A549 (cell line): Measurements from ENCODE around the gene CNP. TPM values are rescaled to one million over a fixed set of nuclear protein-coding genes. Genes with fewer than 3 reads are reported as not detected.

Experiments used
- ATAC-seq, 2 experiments: fragments of 200-7000 bp in 1 of 2; fragments of >200 bp in 1 of 2; cut with Nextera tagmentation in 1 of 2; cut with Tn5 transposase in 1 of 2; 3 replicates each; pipeline versions ENCODE4 v1.8.0 to v1.9.1; 2018 to 2020; ENCODE audit warnings: mild to moderate bottlenecking in 1 of 2, moderate library complexity in 1 of 2
- CTCF ChIA-PET: fragments of 300-600 bp; sonication (Branson Sonifier 250); formaldehyde crosslinking; extraction: SDS; loops from one replicate; lab custom pipeline; 2021; ENCODE audit warnings: antibody characterized with exemption, inconsistent platforms; lab: Yijun Ruan, JAX
- POLR2A ChIA-PET: fragments of 350-600 bp; formaldehyde crosslinking; extraction: SDS; loops from one replicate; lab custom pipeline; 2021; ENCODE audit warnings: antibody characterized with exemption, inconsistent platforms; lab: Yijun Ruan, JAX
- DNase-seq, 2 experiments: peaks; one replicate each; pipeline versions ENCODE4 v3.0.0 to v3.0.0-alpha.2; 2011 to 2016; ENCODE audit warnings: low read depth in 1 of 2, low spot score in 1 of 2
- FAIRE-seq: peaks from 2 replicates; lab custom pipeline; 2011; peaks lifted over from hg19 to GRCh38; lab: Jason Lieb, UNC
- H3K27ac ChIP-seq, 2 experiments: fragments of >200 bp; sonication (Bioruptor Twin); formaldehyde crosslinking; 3 replicates each; pipeline ENCODE4 v1.5.1; 2016 to 2017
- H3K4me1 ChIP-seq: fragments of >200 bp; sonication (Bioruptor Twin); formaldehyde crosslinking; 3 replicates; pipeline ENCODE4 v1.6.1; 2016
- H3K4me2 ChIP-seq: fragments of >200 bp; sonication (Bioruptor Twin); formaldehyde crosslinking; 3 replicates; pipeline ENCODE4 v1.6.1; 2016
- H3K4me3 ChIP-seq: fragments of >200 bp; sonication (Bioruptor Twin); formaldehyde crosslinking; 3 replicates; pipeline ENCODE4 v1.5.1; 2016
- H3K9me3 ChIP-seq: fragments of >200 bp; sonication (Bioruptor Twin); formaldehyde crosslinking; 3 replicates; pipeline ENCODE4 v1.6.1; 2016
- CBX2 ChIP-seq: fragments of 200-600 bp; sonication (generic); IDR thresholded peaks from 2 replicates; pipeline ENCODE4 v1.6.1; 2016; ENCODE audit warnings: low read depth, mild to moderate bottlenecking, borderline replicate concordance
- CBX8 ChIP-seq: fragments of 200-600 bp; sonication (generic); IDR thresholded peaks from 2 replicates; pipeline ENCODE4 v1.6.1; 2016
- CEBPB ChIP-seq, 2 experiments: fragments of >200 bp in 1 of 2; sonication (Bioruptor Twin) in 1 of 2; formaldehyde crosslinking in 1 of 2; IDR thresholded peaks; 2 replicates each; pipeline ENCODE4 v1.6.1; 2012 to 2016
- CHD2 ChIP-seq: fragments of 150-350 bp; IDR thresholded peaks from 2 replicates; pipeline ENCODE4 v1.6.1; 2014; ENCODE audit warnings: low read length; ENCODE audit not compliant: partially characterized antibody
- CTCF ChIP-seq: fragments of >200 bp; sonication (Bioruptor Twin); formaldehyde crosslinking; IDR thresholded peaks from 3 replicates; pipeline ENCODE4 v1.5.1; 2016
- EHMT2 ChIP-seq: fragments of 200-600 bp; sonication (generic); IDR thresholded peaks from 2 replicates; pipeline ENCODE4 v1.6.1; 2016; ENCODE audit warnings: antibody characterized with exemption, low read depth, mild to moderate bottlenecking, moderate library complexity
- FOSL2 ChIP-seq, 2 experiments: fragments of 450-650 bp in 1 of 2; fragments of >200 bp in 1 of 2; sonication (Bioruptor Twin) in 1 of 2; formaldehyde crosslinking; IDR thresholded peaks; 2 replicates each; pipeline versions ENCODE4 v1.5.0 to v1.6.1; 2016 to 2020; ENCODE audit warnings: mild to moderate bottlenecking in 1 of 2, moderate library complexity in 1 of 2
- FOXS1 ChIP-seq: fragments of 250-450 bp; sonication (Bioruptor Pico); IDR thresholded peaks from 2 replicates; pipeline ENCODE4 v1.5.0; 2020; ENCODE audit warnings: mild to moderate bottlenecking, moderate library complexity
- HDAC2 ChIP-seq: fragments of 200-600 bp; sonication (generic); IDR thresholded peaks from 2 replicates; pipeline ENCODE4 v1.6.1; 2016
- HES2 ChIP-seq: fragments of >200 bp; sonication (Bioruptor Twin); formaldehyde crosslinking; IDR thresholded peaks from 2 replicates; pipeline ENCODE4 v1.6.1; 2016
- HOXA7 ChIP-seq: fragments of 250-450 bp; sonication (Bioruptor Pico); IDR thresholded peaks from 2 replicates; pipeline ENCODE4 v1.5.0; 2020; ENCODE audit warnings: mild to moderate bottlenecking, moderate library complexity
- HOXB13 ChIP-seq: fragments of 250-450 bp; sonication (Bioruptor Pico); IDR thresholded peaks from 2 replicates; pipeline ENCODE4 v1.5.0; 2020; ENCODE audit warnings: low read depth, mild to moderate bottlenecking, moderate library complexity
- JUN ChIP-seq, 2 experiments: fragments of >200 bp; sonication (Bioruptor Twin); formaldehyde crosslinking; IDR thresholded peaks; 2 replicates in 1 of 2; 3 replicates in 1 of 2; pipeline ENCODE4 v1.6.1; 2016 to 2017
- KDM1A ChIP-seq: fragments of 200-600 bp; sonication (generic); IDR thresholded peaks from 2 replicates; pipeline ENCODE4 v1.6.1; 2016; ENCODE audit warnings: low read depth, mild to moderate bottlenecking
- KDM5A ChIP-seq: fragments of 200-600 bp; sonication (generic); IDR thresholded peaks from 2 replicates; pipeline ENCODE4 v1.6.1; 2016; ENCODE audit warnings: antibody characterized with exemption, mild to moderate bottlenecking
- MAFK ChIP-seq: fragments of 450-650 bp; IDR thresholded peaks from 2 replicates; pipeline ENCODE4 v1.6.1; 2014; ENCODE audit not compliant: partially characterized antibody
- MAX ChIP-seq: IDR thresholded peaks from 2 replicates; pipeline ENCODE4 v1.6.1; 2012
- NFE2L2 ChIP-seq: fragments of 150-350 bp; conservative IDR thresholded peaks from 2 replicates; pipeline ENCODE4 v1.6.1; 2014; ENCODE audit warnings: low read length
- NR3C1 ChIP-seq: fragments of >200 bp; sonication (Bioruptor Twin); formaldehyde crosslinking; IDR thresholded peaks from 3 replicates; pipeline ENCODE4 v1.6.1; 2017
- PHF8 ChIP-seq: fragments of 200-600 bp; sonication (generic); IDR thresholded peaks from 2 replicates; pipeline ENCODE4 v1.6.1; 2016; ENCODE audit warnings: low read depth, mild to moderate bottlenecking, antibody characterized with exemption, moderate library complexity, borderline replicate concordance
- POLR2A ChIP-seq: IDR thresholded peaks from 2 replicates; pipeline ENCODE4 v1.6.1; 2012; ENCODE audit warnings: mild to moderate bottlenecking, low read length
- RARB ChIP-seq: fragments of 250-450 bp; sonication (Bioruptor Pico); IDR thresholded peaks from 2 replicates; pipeline ENCODE4 v1.8.0; 2021; ENCODE audit warnings: mild to moderate bottlenecking, moderate library complexity
- RCOR1 ChIP-seq: fragments of 150-350 bp; IDR thresholded peaks from 2 replicates; pipeline ENCODE4 v1.6.1; 2014; ENCODE audit warnings: antibody characterized with exemption, low read length, low read depth
- REST ChIP-seq: fragments of 200-600 bp; sonication (generic); IDR thresholded peaks from 2 replicates; pipeline ENCODE4 v1.6.1; 2016; ENCODE audit warnings: antibody characterized with exemption, mild to moderate bottlenecking, moderate library complexity
- RFX5 ChIP-seq: fragments of 450-650 bp; IDR thresholded peaks from 2 replicates; pipeline ENCODE4 v1.7.1; 2014; ENCODE audit warnings: antibody characterized with exemption, mild to moderate bottlenecking, moderate library complexity
- SMC3 ChIP-seq: fragments of >200 bp; sonication (Bioruptor Twin); formaldehyde crosslinking; IDR thresholded peaks from 3 replicates; pipeline ENCODE4 v1.6.1; 2018; ENCODE audit warnings: inconsistent platforms
- SREBF2 ChIP-seq: fragments of 450-650 bp; IDR thresholded peaks from 2 replicates; pipeline ENCODE4 v1.6.1; 2014; ENCODE audit warnings: mild to moderate bottlenecking, moderate library complexity
- USF2 ChIP-seq: fragments of 450-650 bp; IDR thresholded peaks from 2 replicates; pipeline ENCODE4 v1.6.1; 2014; ENCODE audit warnings: antibody characterized with exemption
- ZC3H11A ChIP-seq: fragments of 450-650 bp; IDR thresholded peaks from 2 replicates; pipeline ENCODE4 v1.6.1; 2014; ENCODE audit warnings: antibody characterized with exemption, mild to moderate bottlenecking
- ZFP36 ChIP-seq: fragments of 450-650 bp; IDR thresholded peaks from 2 replicates; pipeline ENCODE4 v1.6.1; 2014; ENCODE audit warnings: borderline replicate concordance; ENCODE audit not compliant: partially characterized antibody
- WGBS: methylation state at CpG from one replicate; pipeline ENCODE4 v1.1.6; 2017; ENCODE audit errors: missing lambda C conversion rate; 5-methylcytosine and 5-hydroxymethylcytosine counted together
- polyA plus RNA-seq, 4 experiments: library from polyadenylated mRNA; depleted of rRNA in 3 of 4; stranded (reverse); fragments of >200 nt; fragmentation: RNase III in 1 of 4; extraction: RNeasy Plus Mini Kit Qiagen cat#74134 plus additional on column Dnase treatment in 1 of 4; gene quantifications; 2 replicates in 3 of 4; 3 replicates in 1 of 4; pipeline ENCODE4 v1.2.3, GENCODE V29; 2011 to 2017
- TF ChIP-seq, protein P1 (sequence below): fragments of 150-350 bp; IDR thresholded peaks from 2 replicates; pipeline ENCODE4 v1.6.1; 2014; ENCODE audit warnings: low read depth, mild to moderate bottlenecking, low read length
- TF ChIP-seq, protein P2 (sequence below): fragments of 250-450 bp; sonication (Bioruptor Pico); IDR thresholded peaks from 2 replicates; pipeline ENCODE4 v1.5.0; 2020; ENCODE audit warnings: low read depth, mild to moderate bottlenecking, moderate library complexity

CNP gene
- polyA plus RNA-seq, 2 of the 4 experiments (the other 2 are of a cell fraction), result 38.6 to 113 TPM

DNA sequence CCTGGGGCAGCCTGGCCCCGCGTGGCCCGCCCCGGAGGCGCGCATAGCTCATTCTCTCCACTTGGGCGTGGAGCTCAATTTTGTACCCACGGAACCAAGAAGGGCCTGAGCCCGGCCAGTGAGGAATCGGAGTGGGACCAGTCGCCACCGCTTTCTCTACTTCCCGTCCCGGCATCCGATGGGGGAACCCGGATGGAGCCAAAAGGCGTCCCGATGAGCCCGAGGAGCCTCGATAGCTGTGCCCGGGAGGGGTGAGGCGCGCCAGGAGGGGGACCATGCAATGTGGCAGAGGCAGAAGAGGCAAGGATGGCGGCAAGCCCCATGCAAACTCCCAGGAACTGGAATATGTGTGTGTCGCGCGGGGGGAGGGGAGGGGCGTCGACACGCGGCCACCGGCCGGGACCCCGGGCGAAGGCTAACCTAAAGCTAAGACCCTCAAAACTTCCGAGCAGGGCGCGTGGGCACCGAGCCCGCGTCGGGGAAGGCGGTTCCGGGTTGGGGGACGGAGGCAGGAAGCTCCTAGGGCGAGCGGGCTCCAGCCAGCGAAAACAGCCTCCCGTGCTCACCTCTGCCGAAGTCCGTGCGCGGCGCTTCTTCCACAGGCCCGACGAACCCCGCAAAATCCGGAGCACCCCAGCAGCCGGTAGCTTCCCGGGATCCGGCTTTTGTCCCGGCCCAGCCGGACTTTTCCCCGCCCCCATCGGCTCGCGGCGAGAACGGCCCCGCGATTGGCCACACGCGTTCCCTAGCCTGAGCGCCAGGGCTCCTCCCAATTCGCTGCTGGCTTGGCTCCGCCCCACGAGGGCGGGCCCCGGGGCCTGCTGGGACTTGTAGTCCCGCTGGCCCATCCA lies 48.1 kb upstream of the CNP start, which contains the start of gene ACLY:
ACLY (minus strand) TSS at position 638 of the 851 bp plus-strand sequence. CDS start 5,078 bp downstream, outside the sequence.
- POLR2A ChIA-PET, result interaction anchor here (0.6 to 4.2 kb wide), 14 partner anchors 8 to 230 kb away, joined by 3 to 47 read pairs (median 4); partner anchors contain the start of genes CNP, EIF1, JUP and KAT2A
- DNase-seq (peak; percentile 98), ATAC-seq (peak; percentile 39 to 93), FAIRE-seq (no peak)
- Histone ChIP-seq H3K9me3 (no peaks in the 10 kb centered on the region), H3K27ac (peak within 1 kb of the TSS; percentile 93 to 95), H3K4me2 (peak within 1 kb of the TSS; percentile 91), H3K4me3 (peak within 1 kb of the TSS; percentile 94), H3K4me1 (peaks cover 52% of the 10 kb centered on the region)
- CTCF ChIA-PET, result interaction anchor here (0.8 to 11.5 kb wide), 13 partner anchors 8 to 132 kb away, joined by 3 to 111 read pairs (median 4); partner anchors contain the start of genes JUP, ODAD4 and P3H4
- WGBS, result under 1% methylated on average over 24 of the region's 80 CpGs
- TF ChIP-seq KDM1A, result no peak
- no peak for TF ChIP-seq FOSL2 (IDR thresholded peaks at IDR 0.05)
- no peak for TF ChIP-seq FOSL2 (CRISPR knock-in tag; IDR thresholded peaks at IDR 0.05)
- no peak for TF ChIP-seq FOXS1 (CRISPR knock-in tag)
- TF ChIP-seq RFX5, result no peak; the same call in 1 of the 2 replicates
- TF ChIP-seq HES2, result no peak
- TF ChIP-seq CBX2, result no peak
- TF ChIP-seq, protein P1, sequence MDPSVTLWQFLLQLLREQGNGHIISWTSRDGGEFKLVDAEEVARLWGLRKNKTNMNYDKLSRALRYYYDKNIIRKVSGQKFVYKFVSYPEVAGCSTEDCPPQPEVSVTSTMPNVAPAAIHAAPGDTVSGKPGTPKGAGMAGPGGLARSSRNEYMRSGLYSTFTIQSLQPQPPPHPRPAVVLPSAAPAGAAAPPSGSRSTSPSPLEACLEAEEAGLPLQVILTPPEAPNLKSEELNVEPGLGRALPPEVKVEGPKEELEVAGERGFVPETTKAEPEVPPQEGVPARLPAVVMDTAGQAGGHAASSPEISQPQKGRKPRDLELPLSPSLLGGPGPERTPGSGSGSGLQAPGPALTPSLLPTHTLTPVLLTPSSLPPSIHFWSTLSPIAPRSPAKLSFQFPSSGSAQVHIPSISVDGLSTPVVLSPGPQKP, result no peak
- no peak for TF ChIP-seq CEBPB (IDR thresholded peaks at IDR 0.05)
- TF ChIP-seq CHD2, result peak; percentile 21
- TF ChIP-seq HDAC2, result no peak
- peak; percentile 97 for TF ChIP-seq POLR2A
- TF ChIP-seq NR3C1, result no peak
- no peak for TF ChIP-seq HOXB13 (CRISPR knock-in tag)
- no peak for TF ChIP-seq EHMT2
- peak; percentile 76 for TF ChIP-seq PHF8
- TF ChIP-seq ZC3H11A, result no peak
- no peak; the same call in 2 of the 3 replicates for TF ChIP-seq SMC3
- TF ChIP-seq SREBF2, result no peak
- TF ChIP-seq RARB (CRISPR knock-in tag), result no peak
- TF ChIP-seq HOXA7, result no peak
- no peak for TF ChIP-seq ZFP36
- TF ChIP-seq KDM5A, result peak; percentile 46; the same call in 1 of the 2 replicates
- TF ChIP-seq, protein P2, sequence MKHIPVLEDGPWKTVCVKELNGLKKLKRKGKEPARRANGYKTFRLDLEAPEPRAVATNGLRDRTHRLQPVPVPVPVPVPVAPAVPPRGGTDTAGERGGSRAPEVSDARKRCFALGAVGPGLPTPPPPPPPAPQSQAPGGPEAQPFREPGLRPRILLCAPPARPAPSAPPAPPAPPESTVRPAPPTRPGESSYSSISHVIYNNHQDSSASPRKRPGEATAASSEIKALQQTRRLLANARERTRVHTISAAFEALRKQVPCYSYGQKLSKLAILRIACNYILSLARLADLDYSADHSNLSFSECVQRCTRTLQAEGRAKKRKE (CRISPR knock-in tag), result no peak
- TF ChIP-seq MAFK, result no peak
- TF ChIP-seq RCOR1, result no peak
- peak; percentile 49 for TF ChIP-seq USF2
- no peak for TF ChIP-seq NFE2L2
- no peak for TF ChIP-seq CTCF
- TF ChIP-seq REST, result no peak
- TF ChIP-seq JUN (IDR thresholded peaks at IDR 0.05), result peak; percentile 76 to 98; a peak in 4 of 5 replicates
- peak; percentile 68 for TF ChIP-seq MAX
- no peak for TF ChIP-seq CBX8
